GM03348 (cell line): ENCODE measurements around the gene DHX57.
A peak's percentile ranks its signal among the peaks of the same experiment; 100 is the strongest.

Experiments used
- DNase-seq: peaks from one replicate; pipeline ENCODE4 v3.0.0; 2012; ENCODE audit warnings: low spot score

DHX57 gene

GRCh38 chr2:38875576-38876367 lies at the start of gene DHX57, which contains the start of gene MORN2:
DHX57 (minus strand) TSS chr2:38875934; CDS start chr2:38868405, 7,529 bp downstream.
MORN2 (plus strand) TSS chr2:38875976.
- DNase-seq, result peak; percentile 97

DNA sequence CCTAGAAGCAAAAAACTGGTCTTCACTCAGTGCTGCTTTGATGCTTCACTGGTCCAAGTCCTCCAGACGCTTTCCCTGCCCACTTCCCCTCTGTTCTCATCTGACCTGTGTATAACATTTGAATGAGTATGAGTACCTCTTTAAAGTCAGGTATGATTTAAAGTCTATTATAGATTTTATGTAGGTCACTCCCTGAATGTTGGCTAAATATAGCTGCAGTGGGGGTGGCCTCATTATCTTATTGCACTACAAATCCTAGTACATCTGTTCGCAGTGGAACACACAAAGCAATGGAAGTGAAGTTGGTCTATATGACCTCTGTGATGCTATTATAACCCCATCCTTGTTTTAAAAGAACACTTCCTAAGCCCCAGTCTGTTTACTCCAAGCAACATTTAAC lies 47.2 kb upstream of the DHX57 start:
- DNase-seq, result no peak

- no peak for DNase-seq
Observed at GRCh38 chr2:38922389-38922788, 46.7 kb upstream of the DHX57 start.

- no peak for DNase-seq
Observed at GRCh38 chr2:38912619-38913018, 36.9 kb upstream of the DHX57 start.

GRCh38 chr2:38911191-38911590 lies 35.5 kb upstream of the DHX57 start:
- no peak for DNase-seq

- no peak for DNase-seq
Observed at GRCh38 chr2:38909872-38910271, 34.1 kb upstream of the DHX57 start.

DNA sequence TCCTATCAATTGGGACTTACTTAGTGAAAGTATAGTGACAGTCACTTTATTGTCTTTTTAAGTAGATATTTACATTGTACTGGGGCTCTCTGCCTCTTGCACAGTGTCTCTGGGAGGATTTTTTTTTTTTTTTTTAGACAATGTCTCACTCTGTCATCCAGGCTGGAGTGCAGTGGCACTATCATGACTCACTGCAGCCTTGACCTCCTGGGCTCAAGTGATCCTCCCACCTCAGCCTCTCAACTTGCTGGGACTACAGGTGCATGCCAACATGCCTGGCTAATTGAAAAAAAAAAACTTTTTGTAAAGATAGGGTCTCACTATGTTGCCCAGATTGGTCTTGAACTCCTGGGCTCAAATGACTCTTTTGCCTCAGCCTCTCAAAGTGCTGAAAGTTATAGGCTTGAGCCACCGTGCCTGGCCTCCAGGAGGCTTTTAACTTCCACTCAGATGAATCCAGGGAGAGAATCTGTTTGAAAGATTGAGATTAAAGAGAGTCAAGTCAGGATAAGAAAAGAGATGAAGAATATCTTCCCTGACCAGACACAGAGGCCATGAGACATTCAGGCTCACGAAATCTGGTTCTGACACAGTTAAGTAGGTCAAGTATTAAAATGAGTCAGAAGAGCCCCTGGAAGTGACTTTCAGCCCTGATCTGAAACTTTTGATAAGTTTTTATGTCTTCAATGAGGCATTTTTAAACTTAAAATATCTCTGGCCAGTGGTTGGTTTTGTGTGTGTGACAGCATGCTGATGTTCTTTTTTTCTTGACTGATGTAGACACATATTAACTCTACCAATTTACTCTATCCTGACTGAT lies 32.2 kb upstream of the DHX57 start:
- no peak for DNase-seq

DNA sequence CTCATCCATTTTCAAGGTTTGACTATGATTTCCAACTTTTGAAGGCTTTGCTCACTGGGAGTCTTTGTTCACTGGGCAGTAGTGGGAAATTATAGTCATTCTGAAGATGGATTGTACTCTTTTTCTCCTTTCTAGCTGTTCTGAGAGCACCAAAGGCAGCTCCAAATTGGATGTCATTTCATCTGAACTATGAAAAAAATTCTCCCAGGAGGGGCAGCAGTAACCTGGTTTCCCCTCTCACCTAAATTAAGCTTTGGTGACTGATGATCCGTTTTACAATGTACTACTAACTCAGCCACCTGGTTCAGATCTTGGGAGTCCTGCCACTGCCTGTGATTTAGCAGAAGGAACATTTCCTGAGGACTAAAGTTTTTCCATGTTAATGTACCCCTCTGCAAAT lies 31.5 kb upstream of the DHX57 start:
- no peak for DNase-seq

GRCh38 chr2:38905251-38905650 lies 29.5 kb upstream of the DHX57 start:
- DNase-seq, result no peak

GRCh38 chr2:38900726-38901125 lies 25.0 kb upstream of the DHX57 start:
- no peak for DNase-seq

GRCh38 chr2:38898256-38898655 lies 22.5 kb upstream of the DHX57 start:
- DNase-seq, result no peak

DNA sequence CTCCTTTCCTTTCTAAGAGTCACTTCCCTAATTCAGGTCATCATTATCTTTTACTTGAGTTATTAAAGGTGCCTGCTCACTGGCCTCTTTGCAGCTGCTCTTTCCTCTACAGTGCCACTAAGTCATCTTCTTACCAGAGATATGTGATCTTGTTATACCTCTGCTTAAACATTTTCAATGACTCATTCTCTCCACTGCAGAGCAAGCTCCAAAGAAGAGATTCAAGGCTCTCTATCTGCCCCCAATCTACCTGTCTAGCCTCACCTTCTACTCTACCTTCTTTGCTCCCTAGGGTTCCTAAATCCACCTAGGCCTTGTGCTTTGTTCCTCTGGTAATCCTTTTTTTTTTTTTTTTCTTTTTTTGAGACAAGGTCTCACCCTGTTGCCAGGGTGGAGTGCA lies 17.1 kb upstream of the DHX57 start:
- DNase-seq, result no peak

GRCh38 chr2:38889575-38889974 lies 13.8 kb upstream of the DHX57 start, which contains the start of gene ARHGEF33:
ARHGEF33 (plus strand) TSS chr2:38889875; CDS start chr2:38919448, 29,573 bp downstream.
- DNase-seq, result no peak

GRCh38 chr2:38889045-38889444 lies 13.3 kb upstream of the DHX57 start:
- DNase-seq, result no peak

GRCh38 chr2:38887902-38888554 lies 12.3 kb upstream of the DHX57 start:
- no peak for DNase-seq

DNA sequence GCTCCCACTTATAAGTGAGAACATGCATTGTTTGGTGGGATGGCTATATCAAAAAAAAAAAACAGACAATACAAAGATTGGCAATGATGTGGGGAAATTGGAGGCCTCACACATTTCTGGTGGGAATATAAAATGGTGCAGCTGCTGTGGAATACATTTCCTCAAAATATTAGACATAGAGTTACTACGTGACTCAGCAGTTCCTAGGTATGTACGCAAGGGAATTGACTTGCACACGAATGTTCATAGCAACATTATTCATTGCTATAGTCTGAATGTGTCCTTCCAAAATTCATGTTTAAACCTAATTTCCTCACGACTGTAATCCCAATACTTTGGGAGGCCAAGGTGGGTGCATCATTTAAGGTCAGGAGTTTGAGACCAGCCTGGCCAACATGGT lies 11.6 kb upstream of the DHX57 start:
- no peak for DNase-seq

DNA sequence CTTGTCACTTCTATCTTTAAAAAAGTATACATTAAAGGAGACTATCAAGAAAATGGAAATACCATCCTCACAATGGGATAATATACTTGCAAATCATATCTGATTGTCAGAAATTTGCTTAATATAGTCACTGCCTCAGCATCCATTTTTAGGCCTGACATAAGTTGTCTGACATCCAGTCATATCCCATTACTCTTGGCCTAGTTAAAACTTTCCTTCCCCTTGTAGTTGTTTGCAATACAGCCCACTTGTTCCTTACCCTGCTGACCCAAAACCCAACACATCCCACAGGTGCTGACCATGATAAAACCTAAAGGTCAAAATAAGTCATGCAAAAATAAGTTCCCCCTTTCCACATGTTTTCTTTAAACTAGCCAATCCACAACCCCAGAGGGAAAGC lies 10.3 kb upstream of the DHX57 start:
- DNase-seq, result no peak

DNA sequence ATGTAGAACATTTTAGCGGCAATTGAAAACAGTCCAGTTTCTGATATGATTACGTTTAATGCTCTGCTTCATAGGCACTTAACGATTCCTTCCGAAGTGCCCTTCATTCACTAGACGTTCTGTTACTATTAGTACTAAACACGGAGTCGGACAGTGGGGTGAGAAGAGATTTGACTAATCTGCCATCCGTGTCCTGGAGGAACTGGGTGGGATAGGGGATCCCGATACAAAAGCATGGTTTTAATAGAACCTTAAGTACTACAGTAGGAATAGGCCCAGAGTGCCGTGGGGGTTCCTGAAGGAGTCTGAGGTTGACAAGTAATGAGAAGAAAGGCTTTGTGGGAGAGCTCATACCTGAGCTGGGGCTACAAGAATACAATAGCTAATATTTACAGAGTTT lies 673 bp upstream of the DHX57 start:
- peak; percentile 3 for DNase-seq

DNA sequence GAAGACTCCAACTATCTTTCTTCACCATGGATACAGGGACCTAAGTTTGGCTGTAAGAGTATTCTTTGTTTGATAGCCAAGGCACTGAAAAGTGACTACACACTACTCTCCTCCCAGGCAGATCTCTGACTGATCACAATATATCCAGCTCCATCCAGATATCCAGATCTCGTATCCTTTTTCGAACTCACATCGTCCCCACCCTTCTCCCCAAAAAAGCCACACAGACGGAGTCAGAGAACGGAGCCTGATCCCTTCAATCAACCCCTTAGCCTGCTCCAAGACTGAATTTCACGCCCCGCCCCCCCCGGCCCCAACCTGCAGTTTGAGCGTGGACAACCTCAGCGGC lies 533 bp downstream of the DHX57 start:
- DNase-seq, result peak; percentile 20

DNA sequence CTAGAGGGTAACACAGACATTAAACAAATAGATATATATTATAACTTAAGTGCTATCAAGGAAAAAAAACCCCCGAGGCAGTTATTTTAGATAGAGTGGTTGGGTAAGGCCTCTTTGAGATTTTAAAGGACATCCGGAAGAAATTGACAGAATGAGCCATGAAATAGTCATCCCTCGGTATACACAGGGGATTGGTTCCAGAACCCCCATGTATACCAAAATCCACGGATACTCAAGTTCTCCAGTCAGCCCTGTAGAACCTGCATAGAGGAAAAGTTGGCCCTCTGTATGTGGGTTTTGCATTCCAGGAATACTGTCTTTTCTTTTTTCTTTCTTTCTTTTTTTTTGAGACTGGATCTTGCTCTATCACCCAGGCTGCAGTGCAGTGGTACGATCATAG lies 2.0 kb downstream of the DHX57 start:
- no peak for DNase-seq

- no peak for DNase-seq
Observed at GRCh38 chr2:38871432-38871831, 4.3 kb downstream of the DHX57 start.

GRCh38 chr2:38866773-38867443 lies 8.8 kb downstream of the DHX57 start:
- DNase-seq, result no peak
